Psoas muscle (tissue), 8 donors: ENCODE measurements around the gene ITIH2. TPM values are rescaled to one million over a fixed set of nuclear protein-coding genes. Genes with fewer than 3 reads are reported as not detected.

Source experiments
- ATAC-seq, 4 donors: fragments of 200-7000 bp; cut with Tn5 transposase; one replicate each; pipeline ENCODE4 v1.9.1; 2020; ENCODE audit warnings: moderate library complexity in 3 of 4, mild to moderate bottlenecking in 2 of 4
- DNase-seq, 2 donors: peaks; one replicate each; pipeline ENCODE4 v3.0.0-alpha.2; 2020
- H3K27ac ChIP-seq: fragments of 200-600 bp; one replicate; pipeline ENCODE4 v1.8.0; 2022
- H3K27me3 ChIP-seq, 3 donors: fragments of 200-600 bp in 1 of 3; one replicate each; pipeline versions ENCODE4 v1.6.1 to v1.8.0; 2013 to 2022; ENCODE audit warnings: low read length in 2 of 3, mild to moderate bottlenecking in 2 of 3, moderate library complexity in 1 of 3; ENCODE audit not compliant: insufficient read depth in 3 of 3
- H3K36me3 ChIP-seq, 2 donors: fragments of 200-600 bp in 1 of 2; one replicate each; pipeline versions ENCODE4 v1.6.1 to v1.8.0; 2013 to 2022; ENCODE audit warnings: low read depth in 1 of 2, mild to moderate bottlenecking in 1 of 2, moderate library complexity in 1 of 2; ENCODE audit not compliant: insufficient read depth in 1 of 2
- H3K4me1 ChIP-seq: fragments of 200-600 bp; one replicate; pipeline ENCODE4 v1.8.0; 2022
- H3K4me3 ChIP-seq: fragments of 200-600 bp; one replicate; pipeline ENCODE4 v1.8.0; 2022; ENCODE audit warnings: mild to moderate bottlenecking
- H3K9me3 ChIP-seq: fragments of 200-600 bp; one replicate; pipeline ENCODE4 v1.8.0; 2022
- WGBS, 3 donors: extraction: QIAGEN DNeasy Blood & Tissue Kit; methylation state at CpG; one replicate each; pipeline versions ENCODE4 v1.1.6 to v1.1.7; 2013; 5-methylcytosine and 5-hydroxymethylcytosine counted together
- intact Hi-C, 2 donors: fragments of 100-400 bp; cut with DNase I; formaldehyde crosslinking; loops; one replicate each; pipeline versions ENCODE4 v1.11.0 to v1.14.2; 2022
- polyA plus RNA-seq, 3 donors: library from polyadenylated mRNA; stranded (reverse); fragments of 200-250 nt; gene quantifications; one replicate each; pipeline ENCODE4 v1.2.3, GENCODE V29; 2013
- total RNA-seq, 4 donors: library from RNA; stranded (reverse); fragmentation: NEBNext Ultra II Directional in 2 of 4; extraction: Animal tissue kit (Norgen Biotek cat#: 25700) in 2 of 4; gene quantifications; one replicate each; pipeline versions ENCODE4 v1.2.1 to v1.2.4, GENCODE V29; 2021 to 2023
- TF ChIP-seq, protein P1 (sequence below): fragments of 200-600 bp; IDR thresholded peaks from one replicate; pipeline ENCODE4 v1.8.0; 2022; ENCODE audit warnings: antibody characterized with exemption
- donor health status: healthy with polysubstance abuse.
- donor health status: DM: no; HTN: no; CAD: no; lungs with moderate emphysema.
- donor health status: Bipolar disorder and iron deficiency.
- donor health status: healthy.
- donor health status: DM: yes; HTN: yes; CAD: no.
- donor health status: DM: no; HTN: no; CAD: no.
- donor health status: DM: no; HTN: no; CAD: no.
- donor health status: DM: yes; HTN: yes; CAD: no.

Gene ITIH2
- total and polyA plus RNA-seq, 7 donors, result 0.15 TPM; not detected in 6

DNA sequence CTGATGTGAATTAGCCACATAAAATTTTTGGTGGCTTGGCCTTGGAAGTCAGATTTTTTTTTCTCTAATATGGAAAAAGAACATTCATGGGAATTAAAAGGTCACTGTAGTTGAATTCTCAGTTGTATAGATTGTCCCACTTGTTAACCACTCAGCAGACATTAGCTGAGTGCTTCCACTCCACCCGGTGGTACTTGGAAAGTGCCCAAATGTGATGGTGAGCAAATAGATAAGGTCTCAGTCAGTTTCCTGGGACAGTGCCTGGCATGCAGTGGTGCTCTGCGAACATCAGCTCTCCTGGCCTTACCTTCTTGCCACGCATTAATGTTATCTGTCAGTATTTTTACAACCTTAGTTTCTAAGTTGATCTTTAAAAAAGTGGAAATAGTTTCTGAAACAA is 86.3 kb downstream of the ITIH2 start:
- Histone ChIP-seq H3K27me3 (no peaks in the 10 kb centered on the region), H3K4me3 (peak overlapping the region; percentile 97), H3K27ac (peak overlapping the region; percentile 92), H3K36me3 (peaks cover 0 to 10% of the 10 kb centered on the region in 2 donors), H3K4me1 (peaks cover 58% of the 10 kb centered on the region), H3K9me3 (no peaks in the 10 kb centered on the region)
- ATAC-seq (no peak), DNase-seq (no peak)
- intact Hi-C loops, result no loop called here
- TF ChIP-seq, protein P1, sequence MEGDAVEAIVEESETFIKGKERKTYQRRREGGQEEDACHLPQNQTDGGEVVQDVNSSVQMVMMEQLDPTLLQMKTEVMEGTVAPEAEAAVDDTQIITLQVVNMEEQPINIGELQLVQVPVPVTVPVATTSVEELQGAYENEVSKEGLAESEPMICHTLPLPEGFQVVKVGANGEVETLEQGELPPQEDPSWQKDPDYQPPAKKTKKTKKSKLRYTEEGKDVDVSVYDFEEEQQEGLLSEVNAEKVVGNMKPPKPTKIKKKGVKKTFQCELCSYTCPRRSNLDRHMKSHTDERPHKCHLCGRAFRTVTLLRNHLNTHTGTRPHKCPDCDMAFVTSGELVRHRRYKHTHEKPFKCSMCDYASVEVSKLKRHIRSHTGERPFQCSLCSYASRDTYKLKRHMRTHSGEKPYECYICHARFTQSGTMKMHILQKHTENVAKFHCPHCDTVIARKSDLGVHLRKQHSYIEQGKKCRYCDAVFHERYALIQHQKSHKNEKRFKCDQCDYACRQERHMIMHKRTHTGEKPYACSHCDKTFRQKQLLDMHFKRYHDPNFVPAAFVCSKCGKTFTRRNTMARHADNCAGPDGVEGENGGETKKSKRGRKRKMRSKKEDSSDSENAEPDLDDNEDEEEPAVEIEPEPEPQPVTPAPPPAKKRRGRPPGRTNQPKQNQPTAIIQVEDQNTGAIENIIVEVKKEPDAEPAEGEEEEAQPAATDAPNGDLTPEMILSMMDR, result no peak
- WGBS, 3 donors, result 13 to 28% (median 25%) methylated on average over 3 of the region's 3 CpGs

DNA sequence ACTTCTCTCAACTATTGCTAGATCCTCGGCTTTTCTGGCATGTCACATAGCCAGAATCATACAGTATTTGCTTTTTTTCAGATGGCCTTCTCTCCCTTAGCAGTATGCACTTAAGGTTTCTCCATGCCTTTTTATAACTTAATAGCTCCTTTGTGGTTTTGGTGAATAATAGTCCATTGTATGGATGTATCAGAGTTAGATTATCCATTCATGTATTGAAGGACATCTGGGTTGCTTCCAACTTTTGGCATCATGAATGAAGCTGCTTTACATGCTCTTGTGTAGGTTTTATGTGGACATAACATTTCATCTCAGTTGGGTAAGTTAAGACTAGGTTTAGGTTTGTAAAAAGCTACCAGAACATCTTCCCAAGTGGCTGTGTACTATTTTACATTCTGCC is 89.4 kb downstream of the ITIH2 start:
- Histone ChIP-seq H3K27me3 (no peaks in the 10 kb centered on the region), H3K9me3 (no peaks in the 10 kb centered on the region), H3K4me1 (peaks cover 73% of the 10 kb centered on the region), H3K4me3 (no peak overlapping the region), H3K36me3 (peaks cover 4 to 19% of the 10 kb centered on the region in 2 donors), H3K27ac (peak overlapping the region; percentile 7)
- 43 to 67% (median 45%) methylated on average over 1 of the region's 1 CpG for WGBS, 3 donors
- intact Hi-C loops, result loop anchor here in 1 of 2 donors (5.0 kb wide), 1 partner anchor 1380 kb away; no protein-coding TSS in a partner anchor
- TF ChIP-seq, protein P1, result no peak
- DNase-seq, result no peak
- no peak for ATAC-seq

DNA sequence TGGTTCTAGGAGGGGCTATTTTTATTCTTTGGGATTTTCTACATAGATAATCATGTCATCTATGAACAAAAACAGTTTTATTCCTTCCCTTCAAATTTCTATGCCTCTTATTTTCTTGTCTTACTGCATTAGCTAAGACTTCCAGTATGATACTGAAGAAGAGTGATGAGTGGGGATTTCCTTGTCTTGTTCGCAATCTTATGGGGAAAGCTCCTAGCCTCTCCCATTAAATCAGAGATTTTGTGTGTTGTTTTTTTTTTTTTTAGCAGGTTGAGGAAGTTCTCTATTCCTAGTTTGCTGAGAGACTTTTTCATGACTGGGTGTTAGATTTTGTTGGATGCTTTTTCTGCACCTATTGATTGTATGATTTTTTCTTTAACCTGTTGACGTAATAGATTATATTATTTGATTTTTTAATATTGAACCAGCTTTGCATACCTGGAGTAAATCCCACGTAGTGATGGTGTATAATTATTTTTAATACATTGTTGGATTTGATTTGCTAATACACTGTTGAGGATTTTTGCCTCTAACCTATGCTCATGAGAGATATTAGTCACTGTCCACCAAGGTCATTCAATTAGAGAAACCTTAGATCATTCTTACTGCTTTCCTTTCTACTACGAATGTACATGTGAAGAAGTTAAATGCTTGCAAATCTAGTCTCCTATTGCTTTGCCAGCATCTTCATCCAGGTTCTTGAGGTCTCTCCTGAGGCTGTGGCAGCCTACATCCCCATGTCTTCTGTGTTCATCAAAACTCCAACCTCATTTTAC is 91.3 kb downstream of the ITIH2 start:
- intact Hi-C loops, result loop anchor here in 1 of 2 donors (5.0 kb wide), 1 partner anchor 1382 kb away; no protein-coding TSS in a partner anchor
- H3K4me1 ChIP-seq, result peaks cover 83% of the 10 kb centered on the region
- peaks cover 4 to 37% of the 10 kb centered on the region in 2 donors for H3K36me3 ChIP-seq
- peak overlapping the region; percentile 17 for H3K4me3 ChIP-seq
- DNase-seq, result no peak
- peak overlapping the region; percentile 83 for H3K27ac ChIP-seq
- H3K9me3 ChIP-seq, result no peaks in the 10 kb centered on the region
- WGBS, 3 donors, result 69 to 78% (median 73%) methylated on average over 4 of the region's 4 CpGs
- TF ChIP-seq, protein P1, result no peak
- no peaks in the 10 kb centered on the region for H3K27me3 ChIP-seq
- ATAC-seq, result no peak

DNA sequence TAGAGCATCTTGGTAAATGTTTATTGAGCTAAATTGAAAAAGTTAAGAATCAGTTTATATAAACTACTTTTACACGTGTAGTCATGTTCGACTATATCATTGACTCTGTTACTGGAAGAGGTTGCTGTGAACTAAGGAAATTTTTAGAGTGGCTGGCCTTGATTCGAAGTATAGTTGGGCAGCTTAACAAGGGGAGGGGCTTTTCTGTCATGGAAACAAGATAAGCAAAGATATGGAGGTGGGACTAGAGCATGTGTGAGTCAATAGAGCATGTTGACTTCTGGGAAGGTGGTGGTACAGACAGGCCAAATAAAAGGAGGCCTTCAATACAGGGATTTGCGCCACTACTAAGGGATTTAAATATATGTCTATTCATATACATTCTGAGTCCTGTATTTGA is 92.5 kb downstream of the ITIH2 start:
- TF ChIP-seq, protein P1, result no peak
- DNase-seq (no peak), ATAC-seq (peak in 1 of 4 donors; percentile 29)
- peak overlapping the region; percentile 83 for H3K27ac ChIP-seq
- no peaks in the 10 kb centered on the region for H3K27me3 ChIP-seq
- intact Hi-C loops, result no loop called here
- 66 to 67% (median 67%) methylated on average over 4 of the region's 4 CpGs for WGBS, 3 donors
- H3K36me3 ChIP-seq, result peaks cover 4 to 49% of the 10 kb centered on the region in 2 donors
- peaks cover 71% of the 10 kb centered on the region for H3K4me1 ChIP-seq
- H3K9me3 ChIP-seq, result no peaks in the 10 kb centered on the region
- H3K4me3 ChIP-seq, result no peak overlapping the region
